ENCODE measurements around the gene ZMYND15.

DNA sequence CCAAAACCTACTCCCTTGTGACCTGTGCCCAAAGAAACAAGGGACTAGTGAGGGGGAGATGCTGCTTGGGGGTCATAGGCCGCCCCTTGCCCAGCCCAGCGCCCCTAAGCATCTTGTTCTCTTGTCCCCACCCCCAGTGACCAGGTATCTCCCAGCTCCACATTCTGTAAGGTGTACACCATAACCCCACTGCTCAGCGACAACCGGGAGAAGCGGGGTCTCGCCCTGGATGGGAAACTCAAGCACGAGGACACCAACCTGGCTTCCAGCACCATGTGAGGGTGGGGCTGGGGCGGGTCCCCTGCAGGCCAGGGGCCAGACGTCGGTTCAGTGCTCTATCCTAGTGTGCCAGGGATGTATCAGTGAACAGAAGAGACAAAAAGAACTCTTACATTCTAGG, 20.5 kb upstream of the ZMYND15 start:
- TF ChIP-seq, protein P1, sequence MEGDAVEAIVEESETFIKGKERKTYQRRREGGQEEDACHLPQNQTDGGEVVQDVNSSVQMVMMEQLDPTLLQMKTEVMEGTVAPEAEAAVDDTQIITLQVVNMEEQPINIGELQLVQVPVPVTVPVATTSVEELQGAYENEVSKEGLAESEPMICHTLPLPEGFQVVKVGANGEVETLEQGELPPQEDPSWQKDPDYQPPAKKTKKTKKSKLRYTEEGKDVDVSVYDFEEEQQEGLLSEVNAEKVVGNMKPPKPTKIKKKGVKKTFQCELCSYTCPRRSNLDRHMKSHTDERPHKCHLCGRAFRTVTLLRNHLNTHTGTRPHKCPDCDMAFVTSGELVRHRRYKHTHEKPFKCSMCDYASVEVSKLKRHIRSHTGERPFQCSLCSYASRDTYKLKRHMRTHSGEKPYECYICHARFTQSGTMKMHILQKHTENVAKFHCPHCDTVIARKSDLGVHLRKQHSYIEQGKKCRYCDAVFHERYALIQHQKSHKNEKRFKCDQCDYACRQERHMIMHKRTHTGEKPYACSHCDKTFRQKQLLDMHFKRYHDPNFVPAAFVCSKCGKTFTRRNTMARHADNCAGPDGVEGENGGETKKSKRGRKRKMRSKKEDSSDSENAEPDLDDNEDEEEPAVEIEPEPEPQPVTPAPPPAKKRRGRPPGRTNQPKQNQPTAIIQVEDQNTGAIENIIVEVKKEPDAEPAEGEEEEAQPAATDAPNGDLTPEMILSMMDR (IDR thresholded peaks at IDR 0.05 in 2 of 3, conservative IDR thresholded peaks at IDR 0.05 in 1 of 3; ENCODE audit: borderline replicate concordance in 1 of 3, insufficient read depth in 1 of 3, low read depth in 2 of 3, low read length in 2 of 3) = no peak
- TF ChIP-seq EZH2 (IDR thresholded peaks at IDR 0.05) (no peak), SP1 (IDR thresholded peaks at IDR 0.05; ENCODE audit: low read depth) (no peak)
- TF ChIP-seq, protein P2, sequence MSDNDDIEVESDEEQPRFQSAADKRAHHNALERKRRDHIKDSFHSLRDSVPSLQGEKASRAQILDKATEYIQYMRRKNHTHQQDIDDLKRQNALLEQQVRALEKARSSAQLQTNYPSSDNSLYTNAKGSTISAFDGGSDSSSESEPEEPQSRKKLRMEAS (IDR thresholded peaks at IDR 0.05) = no peak
- TF ChIP-seq, protein P3, sequence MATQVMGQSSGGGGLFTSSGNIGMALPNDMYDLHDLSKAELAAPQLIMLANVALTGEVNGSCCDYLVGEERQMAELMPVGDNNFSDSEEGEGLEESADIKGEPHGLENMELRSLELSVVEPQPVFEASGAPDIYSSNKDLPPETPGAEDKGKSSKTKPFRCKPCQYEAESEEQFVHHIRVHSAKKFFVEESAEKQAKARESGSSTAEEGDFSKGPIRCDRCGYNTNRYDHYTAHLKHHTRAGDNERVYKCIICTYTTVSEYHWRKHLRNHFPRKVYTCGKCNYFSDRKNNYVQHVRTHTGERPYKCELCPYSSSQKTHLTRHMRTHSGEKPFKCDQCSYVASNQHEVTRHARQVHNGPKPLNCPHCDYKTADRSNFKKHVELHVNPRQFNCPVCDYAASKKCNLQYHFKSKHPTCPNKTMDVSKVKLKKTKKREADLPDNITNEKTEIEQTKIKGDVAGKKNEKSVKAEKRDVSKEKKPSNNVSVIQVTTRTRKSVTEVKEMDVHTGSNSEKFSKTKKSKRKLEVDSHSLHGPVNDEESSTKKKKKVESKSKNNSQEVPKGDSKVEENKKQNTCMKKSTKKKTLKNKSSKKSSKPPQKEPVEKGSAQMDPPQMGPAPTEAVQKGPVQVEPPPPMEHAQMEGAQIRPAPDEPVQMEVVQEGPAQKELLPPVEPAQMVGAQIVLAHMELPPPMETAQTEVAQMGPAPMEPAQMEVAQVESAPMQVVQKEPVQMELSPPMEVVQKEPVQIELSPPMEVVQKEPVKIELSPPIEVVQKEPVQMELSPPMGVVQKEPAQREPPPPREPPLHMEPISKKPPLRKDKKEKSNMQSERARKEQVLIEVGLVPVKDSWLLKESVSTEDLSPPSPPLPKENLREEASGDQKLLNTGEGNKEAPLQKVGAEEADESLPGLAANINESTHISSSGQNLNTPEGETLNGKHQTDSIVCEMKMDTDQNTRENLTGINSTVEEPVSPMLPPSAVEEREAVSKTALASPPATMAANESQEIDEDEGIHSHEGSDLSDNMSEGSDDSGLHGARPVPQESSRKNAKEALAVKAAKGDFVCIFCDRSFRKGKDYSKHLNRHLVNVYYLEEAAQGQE (IDR thresholded peaks at IDR 0.05; ENCODE audit: low read depth) = no peak
